Keratinocyte (primary cell): ENCODE data around the gene NUP85.

Experiments used
- CTCF ChIP-seq, 3 experiments: IDR thresholded peaks in 1 of 3; conservative IDR thresholded peaks in 1 of 3; optimal IDR thresholded peaks in 1 of 3; 2 replicates in 2 of 3; 3 replicates in 1 of 3; pipeline versions ENCODE3 to v1.5.1; 2011; ENCODE audit warnings: low read length in 3 of 3, mild to moderate bottlenecking in 3 of 3, moderate library complexity in 2 of 3, control low read depth in 1 of 3, inconsistent platforms in 1 of 3; ENCODE audit not compliant: insufficient read depth in 2 of 3; ENCODE audit errors: extremely low read depth in 1 of 3
- EZH2 ChIP-seq: IDR thresholded peaks from one replicate; pipeline ENCODE4 v1.6.1; 2012; ENCODE audit warnings: inconsistent platforms, mild to moderate bottlenecking, low read length, moderate library complexity

- no peak for TF ChIP-seq CTCF (optimal IDR thresholded peaks at IDR 0.05 in 1 of 3, IDR thresholded peaks at IDR 0.05 in 1 of 3, conservative IDR thresholded peaks at IDR 0.05 in 1 of 3; ENCODE audit: extremely low read depth in 1 of 3, insufficient read depth in 2 of 3, low read length in 3 of 3)
- no peak for TF ChIP-seq EZH2
Observed at GRCh38 chr17:75273977-75274708, 68.7 kb downstream of the NUP85 start.
